ENCODE results near the gene WDR26. TPM values are rescaled to one million over a fixed set of nuclear protein-coding genes. Genes with fewer than 3 reads are reported as not detected.

The WDR26 gene
- total RNA-seq, 1 donor from 2014 or later, result 60.7 TPM

- DNase-seq, result no peak
- Histone ChIP-seq H3K4me1 (no peaks in the 10 kb centered on the region), H3K4me3 (no peak overlapping the region), H3K36me3 (peaks cover 94% of the 10 kb centered on the region), H3K27me3 (ENCODE audit: low read depth) (no peaks in the 10 kb centered on the region), H3K9me3 (replicated peaks) (no peaks in the 10 kb centered on the region), H3K27ac (replicated peaks) (no peak overlapping the region)
- intact Hi-C loops (cut with micrococcal nuclease), result no loop called here
- no peak for TF ChIP-seq CTCF (IDR thresholded peaks at IDR 0.05; ENCODE audit: borderline replicate concordance)
Observed at GRCh38 chr1:224411766-224412165, 22.8 kb downstream of the WDR26 start.

GRCh38 chr1:224408294-224408590 lies 26.4 kb downstream of the WDR26 start:
- H3K27ac ChIP-seq (replicated peaks), result no peak overlapping the region
- no peak for TF ChIP-seq CTCF (IDR thresholded peaks at IDR 0.05; ENCODE audit: borderline replicate concordance)
- no peak overlapping the region for H3K4me3 ChIP-seq
- intact Hi-C loops (cut with micrococcal nuclease), result no loop called here
- DNase-seq, result no peak
- peaks cover 92% of the 10 kb centered on the region for H3K36me3 ChIP-seq
- no peaks in the 10 kb centered on the region for H3K4me1 ChIP-seq
- H3K27me3 ChIP-seq (ENCODE audit: low read depth), result no peaks in the 10 kb centered on the region
- no peaks in the 10 kb centered on the region for H3K9me3 ChIP-seq (replicated peaks)

- H3K4me3 ChIP-seq, result no peak overlapping the region
- no peaks in the 10 kb centered on the region for H3K9me3 ChIP-seq (replicated peaks)
- no peak for TF ChIP-seq CTCF (IDR thresholded peaks at IDR 0.05; ENCODE audit: borderline replicate concordance)
- H3K27ac ChIP-seq (replicated peaks), result no peak overlapping the region
- peaks cover 92% of the 10 kb centered on the region for H3K36me3 ChIP-seq
- intact Hi-C loops (cut with micrococcal nuclease), result no loop called here
- H3K4me1 ChIP-seq, result no peaks in the 10 kb centered on the region
- no peaks in the 10 kb centered on the region for H3K27me3 ChIP-seq (ENCODE audit: low read depth)
- no peak for DNase-seq
Observed at GRCh38 chr1:224407571-224408293, 26.9 kb downstream of the WDR26 start.

- no peak overlapping the region for H3K27ac ChIP-seq (replicated peaks)
- no peaks in the 10 kb centered on the region for H3K4me1 ChIP-seq
- H3K27me3 ChIP-seq (ENCODE audit: low read depth), result no peaks in the 10 kb centered on the region
- no peak overlapping the region for H3K4me3 ChIP-seq
- no peaks in the 10 kb centered on the region for H3K9me3 ChIP-seq (replicated peaks)
- TF ChIP-seq CTCF (IDR thresholded peaks at IDR 0.05; ENCODE audit: borderline replicate concordance), result no peak
- H3K36me3 ChIP-seq, result peaks cover 96% of the 10 kb centered on the region
- no peak for DNase-seq
- intact Hi-C loops (cut with micrococcal nuclease), result no loop called here
Observed at GRCh38 chr1:224406216-224406615, 28.4 kb downstream of the WDR26 start.

- Histone ChIP-seq H3K27ac (replicated peaks) (no peak overlapping the region), H3K4me3 (no peak overlapping the region), H3K27me3 (ENCODE audit: low read depth) (no peaks in the 10 kb centered on the region), H3K4me1 (no peaks in the 10 kb centered on the region), H3K36me3 (peaks cover 96% of the 10 kb centered on the region), H3K9me3 (replicated peaks) (no peaks in the 10 kb centered on the region)
- TF ChIP-seq CTCF (IDR thresholded peaks at IDR 0.05; ENCODE audit: borderline replicate concordance), result no peak
- intact Hi-C loops (cut with micrococcal nuclease), result no loop called here
- DNase-seq, result no peak
Observed at GRCh38 chr1:224405604-224405970, 29.0 kb downstream of the WDR26 start.

All from left ventricle myocardium inferior (tissue), 1 donor.